GM10266 (cell line): ENCODE data around the gene C1QTNF9.
A peak's percentile ranks its signal among the peaks of the same experiment; 100 is the strongest.
"Not testable (repeated sequence)": the region's sequence is repeated elsewhere in the genome, so short reads cannot be mapped to it uniquely, and the experiment has no call there.

Experiments used
- DNase-seq: peaks from one replicate; pipeline ENCODE4 v3.0.0; 2012; ENCODE audit errors: extremely low spot score
- CTCF ChIP-seq: IDR thresholded peaks from 2 replicates; pipeline ENCODE4 v1.5.1; 2012; ENCODE audit warnings: mild to moderate bottlenecking, low read depth; ENCODE audit not compliant: control insufficient read depth, insufficient read depth; ENCODE audit errors: missing control alignments

The C1QTNF9 gene

DNA sequence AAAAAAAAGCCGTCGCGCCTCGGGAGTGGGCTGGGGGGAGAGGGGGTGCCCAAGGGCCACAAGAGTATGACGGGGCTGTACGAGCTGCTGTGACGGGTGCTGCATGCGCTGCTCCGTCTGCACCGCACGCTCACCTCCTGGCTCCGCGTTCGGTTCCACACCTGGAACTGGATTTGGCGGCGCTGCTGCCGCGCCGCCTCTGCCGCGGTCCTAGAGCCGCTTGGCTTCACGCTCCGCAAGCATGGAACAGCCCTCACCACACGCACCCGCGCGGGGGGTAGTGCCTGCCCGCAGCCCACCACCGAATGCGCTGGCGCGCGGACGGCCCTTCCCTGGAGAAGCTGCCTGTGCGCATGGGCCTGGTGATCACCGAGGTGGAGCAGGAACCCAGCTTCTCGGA lies 18.8 kb downstream of the C1QTNF9 start:
- DNase-seq: no peak
- TF ChIP-seq CTCF: no peak

DNA sequence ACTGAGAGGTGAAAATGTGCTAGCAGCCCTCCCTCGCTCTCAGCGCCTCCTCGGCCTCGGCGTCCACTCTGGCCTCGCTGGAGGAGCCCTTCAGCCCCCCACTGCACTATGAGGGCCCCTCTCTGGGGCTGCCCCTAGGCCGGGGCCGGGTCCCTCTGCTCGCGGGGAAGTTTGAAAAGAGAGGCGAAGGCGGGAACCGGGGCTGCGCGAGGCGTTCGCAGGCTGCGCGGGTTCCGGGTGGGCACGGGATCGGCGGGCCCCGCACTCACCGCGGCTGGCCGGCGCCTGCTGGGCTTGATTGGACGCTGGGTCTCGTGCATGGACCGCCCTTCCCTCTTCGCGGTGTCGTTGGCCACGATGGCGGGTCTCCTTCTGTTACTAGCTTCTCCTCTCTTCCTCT lies 29.3 kb downstream of the C1QTNF9 start:
- no peak for DNase-seq
- no peak for TF ChIP-seq CTCF

- peak; percentile 33 for DNase-seq
- no peak for TF ChIP-seq CTCF
Measured at GRCh38 chr13:24339937-24340607, 30.7 kb downstream of the C1QTNF9 start.

GRCh38 chr13:24340608-24340955 lies 31.2 kb downstream of the C1QTNF9 start:
- no peak for TF ChIP-seq CTCF
- peak; percentile 25 for DNase-seq

DNA sequence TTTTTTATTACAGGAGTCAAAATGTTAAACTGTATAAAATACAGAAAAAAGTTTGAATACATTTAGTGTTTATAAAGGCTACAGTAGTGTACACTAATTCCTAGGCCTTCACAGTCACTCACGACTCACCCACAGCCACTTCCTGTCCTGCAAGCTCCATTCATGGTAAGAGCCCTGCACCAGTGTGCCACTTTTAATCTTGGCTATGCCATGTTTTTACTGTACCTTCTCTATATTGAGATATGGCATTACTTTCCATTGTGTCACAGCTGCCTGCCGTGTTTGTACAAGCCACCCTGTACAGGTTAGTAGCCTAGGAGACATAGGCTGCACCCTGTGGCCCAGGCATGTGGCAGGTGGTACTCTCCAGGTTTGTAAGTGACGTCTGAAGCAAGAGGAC lies 32.1 kb downstream of the C1QTNF9 start:
- DNase-seq: no peak
- no peak for TF ChIP-seq CTCF

- TF ChIP-seq CTCF: no peak
- no peak for DNase-seq
Measured at GRCh38 chr13:24348385-24348784, 39.0 kb downstream of the C1QTNF9 start.

DNA sequence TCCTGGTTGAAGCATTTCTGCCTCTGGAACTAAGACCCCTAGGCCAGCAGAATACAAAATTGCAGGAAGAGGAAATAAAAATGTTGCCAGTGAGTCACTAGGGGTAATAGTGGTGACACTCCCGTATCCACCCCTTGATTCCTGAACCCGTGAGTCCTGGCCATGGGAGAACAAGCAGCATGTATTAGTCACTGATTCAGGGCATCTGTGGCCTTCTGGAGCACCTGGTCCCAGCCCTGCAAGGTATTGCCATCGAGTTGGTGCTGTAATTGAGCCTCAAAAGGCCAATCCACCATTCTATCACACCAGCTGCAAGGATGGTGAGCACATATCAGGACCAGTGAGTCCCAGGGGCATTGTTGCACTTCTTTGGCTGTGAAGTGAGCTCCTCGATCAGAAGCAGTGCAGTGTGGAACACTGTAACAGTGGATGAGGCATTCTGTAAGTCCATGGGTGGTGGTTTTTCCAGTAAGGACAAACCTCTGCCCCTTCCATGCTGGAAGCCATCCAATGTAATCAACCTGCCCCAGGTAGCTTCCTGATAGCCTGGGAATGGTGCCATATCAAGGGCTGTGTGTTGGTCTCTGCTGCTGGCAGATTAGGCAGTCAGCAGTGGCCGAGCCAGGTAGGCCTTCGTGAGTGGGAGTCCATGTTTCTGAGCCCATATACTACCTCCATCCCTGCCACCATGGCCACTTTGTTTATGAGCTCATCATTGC lies 39.6 kb downstream of the C1QTNF9 start:
- no peak for DNase-seq
- no peak for TF ChIP-seq CTCF

DNA sequence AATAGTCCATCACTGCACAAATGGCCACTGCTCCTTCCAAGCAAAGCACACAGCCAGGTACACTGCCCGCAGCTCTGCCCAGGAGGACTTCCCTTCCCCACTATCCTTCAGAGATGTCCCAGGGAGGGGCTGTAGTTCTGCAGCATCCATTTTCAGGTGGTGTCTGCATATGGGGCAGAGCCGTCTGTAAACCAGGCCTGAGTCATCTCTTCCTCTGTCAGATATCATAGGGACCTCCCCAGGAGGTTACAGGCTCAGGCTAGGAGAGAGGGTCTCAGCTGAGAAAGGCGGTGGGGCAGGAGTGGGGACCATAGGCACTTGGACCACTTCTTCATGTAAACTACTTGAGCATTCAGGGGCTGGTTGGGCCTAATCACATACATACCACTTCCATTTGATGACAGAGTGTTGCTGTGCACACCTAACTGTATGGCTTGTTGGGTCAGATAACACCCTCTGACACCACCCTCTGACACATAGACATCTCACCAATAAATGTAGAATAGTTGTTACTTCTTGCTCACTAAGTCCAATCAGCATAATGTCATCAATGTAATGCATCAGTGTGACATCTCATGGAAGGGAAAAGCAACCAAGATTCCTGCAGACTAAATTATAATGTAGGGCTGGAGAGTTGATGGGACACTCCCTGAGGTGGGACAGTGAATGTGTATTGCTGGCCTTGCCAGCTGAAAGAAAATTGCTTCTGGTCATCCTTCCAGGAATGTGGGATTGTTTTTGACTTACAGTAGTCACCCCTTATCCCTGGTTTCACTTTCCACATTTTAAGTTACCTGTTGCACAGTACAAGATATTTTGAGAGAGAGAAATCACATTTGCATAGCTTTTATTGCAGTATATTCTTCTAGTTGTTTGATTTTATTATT lies 40.6 kb downstream of the C1QTNF9 start:
- DNase-seq: not testable (repeated sequence)
